Activated naive CD4-positive, alpha-beta T cell (primary cell): ENCODE data around the gene PRKCE.

ENCODE experiments used
- DNase-seq, 4 experiments: peaks; one replicate each; lab custom pipeline; 2025; lab: John Stamatoyannopoulos, UW

The PRKCE gene

GRCh38 chr2:45755585-45756335 lies 104.3 kb downstream of the PRKCE start:
- DNase-seq = no peak

GRCh38 chr2:45758018-45758417 lies 106.5 kb downstream of the PRKCE start:
- no peak for DNase-seq

GRCh38 chr2:45759310-45759851 lies 107.9 kb downstream of the PRKCE start:
- DNase-seq = no peak

- no peak for DNase-seq
Measured at GRCh38 chr2:45761635-45762034, 110.2 kb downstream of the PRKCE start.

- no peak for DNase-seq
Measured at GRCh38 chr2:45763255-45763654, 111.8 kb downstream of the PRKCE start.

GRCh38 chr2:45763797-45764196 lies 112.3 kb downstream of the PRKCE start:
- no peak for DNase-seq

GRCh38 chr2:45765007-45765727 lies 113.7 kb downstream of the PRKCE start:
- DNase-seq = no peak

- DNase-seq = no peak
Measured at GRCh38 chr2:45765728-45766254, 114.3 kb downstream of the PRKCE start.

GRCh38 chr2:45768208-45768607 lies 116.7 kb downstream of the PRKCE start:
- DNase-seq = no peak

- no peak for DNase-seq
Measured at GRCh38 chr2:45769056-45769455, 117.6 kb downstream of the PRKCE start.

GRCh38 chr2:45769854-45770576 lies 118.5 kb downstream of the PRKCE start:
- no peak for DNase-seq

- no peak for DNase-seq
Measured at GRCh38 chr2:45770811-45771210, 119.3 kb downstream of the PRKCE start.

GRCh38 chr2:45771261-45771660 lies 119.8 kb downstream of the PRKCE start:
- no peak for DNase-seq

- DNase-seq = no peak
Measured at GRCh38 chr2:45772038-45772437, 120.6 kb downstream of the PRKCE start.

- no peak for DNase-seq
Measured at GRCh38 chr2:45773909-45774308, 122.4 kb downstream of the PRKCE start.

- no peak for DNase-seq
Measured at GRCh38 chr2:45774688-45775244, 123.3 kb downstream of the PRKCE start.

GRCh38 chr2:45776160-45776955 lies 124.9 kb downstream of the PRKCE start:
- DNase-seq = no peak

GRCh38 chr2:45777996-45778719 lies 126.7 kb downstream of the PRKCE start:
- no peak for DNase-seq

GRCh38 chr2:45778720-45779171 lies 127.3 kb downstream of the PRKCE start:
- peak in 3 of 4 experiments; percentile 6 to 43 (median 24) for DNase-seq
